Stimulated activated naive CD8-positive, alpha-beta T cell treated with anti-CD3 and anti-CD28 coated beads, Interleukin-15, amount 100 ng/mL, for 72 hours (primary cell): ENCODE data around the gene WDR37.

Experiments used
- ATAC-seq: fragments of 150-1000 bp; cut with Tn5 transposase; 2 replicates; pipeline ENCODE4 v1.10.0; 2021; ENCODE audit warnings: mild to moderate bottlenecking, moderate library complexity
- DNase-seq, 2 donors: peaks; one replicate each; pipeline ENCODE4 v3.0.0; 2021 to 2022
- H3K27ac Mint-ChIP-seq, 2 donors: one replicate each; pipeline ENCODE4 v1.8.0; 2022; ENCODE audit warnings: mild to moderate bottlenecking in 2 of 2, mixed read lengths in 2 of 2, moderate library complexity in 2 of 2
- H3K27me3 Mint-ChIP-seq: one replicate; pipeline ENCODE4 v1.8.0; 2022; ENCODE audit warnings: mixed read lengths
- H3K4me1 Mint-ChIP-seq: one replicate; pipeline ENCODE4 v1.8.0; 2022; ENCODE audit warnings: mild to moderate bottlenecking, mixed read lengths
- H3K4me3 Mint-ChIP-seq, 2 donors: one replicate each; pipeline ENCODE4 v1.8.0; 2022; ENCODE audit warnings: mild to moderate bottlenecking in 2 of 2, mixed read lengths in 2 of 2, moderate library complexity in 1 of 2
- H3K9me3 Mint-ChIP-seq, 2 donors: one replicate each; pipeline ENCODE4 v1.8.0; 2022; ENCODE audit warnings: mixed read lengths in 2 of 2

WDR37 gene

DNA sequence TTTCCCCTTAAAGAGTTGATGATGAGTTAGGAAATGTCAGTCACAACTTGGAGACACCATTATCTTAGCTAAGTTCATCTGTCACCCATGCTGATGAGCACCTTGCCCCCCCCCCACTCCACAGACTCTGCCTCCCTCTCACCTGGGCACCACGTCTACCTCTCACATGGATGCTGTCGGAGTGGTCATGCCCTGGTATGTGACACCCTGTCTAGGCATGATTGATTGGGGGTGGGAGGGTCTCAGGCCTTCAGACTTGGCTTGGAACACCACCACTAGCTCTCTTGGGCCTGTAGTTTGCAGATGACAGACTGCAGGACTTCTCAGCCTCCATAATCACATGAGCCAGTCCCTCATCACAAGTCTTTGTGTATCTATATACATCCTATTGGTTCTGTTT, 78.0 kb downstream of the WDR37 start:
- no peak overlapping the region for H3K4me3 Mint-ChIP-seq
- H3K27ac Mint-ChIP-seq = no peak overlapping the region
- DNase-seq (no peak), ATAC-seq (no peak)
- H3K27me3 Mint-ChIP-seq = no peaks in the 10 kb centered on the region
- H3K4me1 Mint-ChIP-seq = peaks cover 22% of the 10 kb centered on the region
- peaks cover 0 to 20% of the 10 kb centered on the region in 2 donors for H3K9me3 Mint-ChIP-seq

- peaks cover 6% of the 10 kb centered on the region for H3K27me3 Mint-ChIP-seq
Observed at GRCh38 chr10:1136268-1136667, 80.1 kb downstream of the WDR37 start.

DNA sequence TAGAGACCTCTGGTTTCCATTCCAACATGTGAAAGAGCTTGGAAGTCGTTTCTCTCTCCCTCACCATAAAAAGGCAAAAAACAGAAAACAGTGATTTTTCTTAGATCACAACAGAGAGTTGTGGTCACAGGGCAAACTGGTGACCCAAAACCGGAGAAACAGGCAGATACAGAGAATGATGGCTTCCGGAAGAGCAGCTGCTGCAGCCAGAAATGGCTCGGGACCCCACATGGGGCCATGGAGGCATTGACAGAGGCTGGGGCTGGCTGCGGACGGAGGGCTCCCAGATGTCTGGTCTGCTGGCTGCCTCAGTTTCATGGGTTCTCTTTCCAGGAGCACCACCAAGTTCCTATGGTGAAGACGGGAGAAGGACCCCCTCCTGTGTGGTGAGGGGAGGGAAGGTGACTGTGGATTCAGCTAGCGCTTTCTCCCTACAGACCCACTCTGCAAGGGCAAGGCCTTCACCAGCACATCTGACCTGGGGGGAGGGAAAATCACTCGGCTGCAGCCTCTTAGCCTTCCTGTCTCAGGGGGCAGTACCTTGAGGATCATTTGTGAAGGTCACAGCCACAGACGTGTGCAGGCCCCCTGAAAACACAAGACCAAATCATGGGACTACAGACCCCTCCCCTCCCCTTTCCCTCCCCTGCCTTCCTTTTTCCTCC, 81.4 kb downstream of the WDR37 start:
- Mint-ChIP-seq H3K27ac (no peak overlapping the region), H3K27me3 (peaks cover 10% of the 10 kb centered on the region), H3K4me1 (peaks cover 18% of the 10 kb centered on the region), H3K9me3 (peaks cover 0 to 23% of the 10 kb centered on the region in 2 donors), H3K4me3 (no peak overlapping the region)
- ATAC-seq (no peak), DNase-seq (no peak)

More at GRCh38 chr10:1136268-1136667, 80.1 kb downstream of the WDR37 start:
- no peak for DNase-seq
- peaks cover 0 to 23% of the 10 kb centered on the region in 2 donors for H3K9me3 Mint-ChIP-seq
- H3K27ac Mint-ChIP-seq = no peak overlapping the region
- ATAC-seq = no peak
- no peak overlapping the region for H3K4me3 Mint-ChIP-seq
- peaks cover 22% of the 10 kb centered on the region for H3K4me1 Mint-ChIP-seq

DNA sequence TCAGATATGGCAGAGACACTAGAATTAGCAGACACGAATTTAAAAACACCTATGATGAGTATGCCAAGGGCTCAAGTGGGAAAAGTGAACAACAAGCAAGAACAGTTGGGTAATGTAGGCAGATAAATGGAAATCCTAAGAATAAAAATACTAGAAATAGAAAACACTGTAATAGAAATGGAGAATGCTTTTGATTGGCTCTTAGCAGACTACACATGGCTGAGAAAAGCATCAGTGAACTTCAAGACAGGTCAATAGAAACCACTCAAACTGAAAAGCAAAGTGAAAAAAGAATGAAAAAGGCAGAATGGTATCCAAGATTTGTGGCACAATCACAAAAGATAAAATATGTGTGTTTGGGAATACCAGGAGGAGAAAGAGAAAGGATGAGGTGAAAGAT, 82.3 kb downstream of the WDR37 start:
- ATAC-seq (no peak), DNase-seq (no peak)
- H3K27me3 Mint-ChIP-seq = peaks cover 14% of the 10 kb centered on the region
- no peak overlapping the region for H3K4me3 Mint-ChIP-seq
- H3K9me3 Mint-ChIP-seq = peaks cover 0 to 21% of the 10 kb centered on the region in 2 donors
- H3K27ac Mint-ChIP-seq = no peak overlapping the region
- peaks cover 9% of the 10 kb centered on the region for H3K4me1 Mint-ChIP-seq

GRCh38 chr10:1141261-1141660, 85.1 kb downstream of the WDR37 start:
- Mint-ChIP-seq H3K4me3 (no peak overlapping the region), H3K4me1 (no peaks in the 10 kb centered on the region)

DNA sequence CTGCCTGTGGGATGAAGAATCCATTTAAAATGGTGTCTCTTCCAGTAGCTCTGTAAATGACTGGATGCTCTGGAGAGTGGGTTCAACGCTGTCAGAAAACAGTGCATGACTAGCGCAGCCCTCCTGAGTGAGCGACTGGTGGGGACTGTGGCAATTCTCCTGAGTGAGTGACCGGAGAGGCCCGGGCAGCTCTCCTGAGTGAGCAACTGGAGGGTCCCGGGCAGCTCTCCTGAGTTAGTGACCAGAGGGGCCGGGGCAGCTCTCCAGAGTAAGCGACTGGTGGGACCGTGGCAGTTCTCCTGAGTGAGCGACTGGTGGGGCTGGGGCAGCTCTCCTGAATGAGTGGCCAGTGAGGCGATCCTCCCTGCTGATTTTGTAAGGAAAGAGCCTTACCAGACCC, 85.5 kb downstream of the WDR37 start:
- Mint-ChIP-seq H3K27me3 (peaks cover 30% of the 10 kb centered on the region), H3K27ac (no peak overlapping the region), H3K4me3 (no peak overlapping the region), H3K4me1 (no peaks in the 10 kb centered on the region), H3K9me3 (peaks cover 5 to 26% of the 10 kb centered on the region in 2 donors)
- ATAC-seq (no peak), DNase-seq (no peak)

More at GRCh38 chr10:1141261-1141660, 85.1 kb downstream of the WDR37 start:
- ATAC-seq (no peak), DNase-seq (no peak)
- Mint-ChIP-seq H3K27me3 (peaks cover 29% of the 10 kb centered on the region), H3K27ac (no peak overlapping the region), H3K9me3 (peaks cover 5 to 24% of the 10 kb centered on the region in 2 donors)

DNA sequence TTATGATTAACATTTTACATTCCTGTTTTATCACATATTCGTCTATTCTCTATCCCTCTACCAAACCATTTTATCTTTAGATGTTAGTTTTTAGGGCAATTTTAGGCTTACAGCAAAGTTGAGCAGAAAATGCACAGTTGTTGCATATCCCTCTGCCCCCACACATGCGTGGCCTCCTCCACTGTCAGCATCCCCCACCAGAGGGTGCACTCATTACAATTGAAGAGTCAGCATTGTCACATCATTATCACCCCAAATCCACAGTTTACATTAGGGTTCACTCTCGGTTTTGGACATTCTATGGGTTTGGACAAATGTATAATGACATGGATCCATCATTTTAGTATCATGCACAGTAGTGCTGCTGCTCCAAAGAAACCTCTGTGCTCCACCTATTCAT, 86.4 kb downstream of the WDR37 start:
- no peak overlapping the region for H3K27ac Mint-ChIP-seq
- H3K4me1 Mint-ChIP-seq = no peaks in the 10 kb centered on the region
- no peak overlapping the region for H3K4me3 Mint-ChIP-seq
- H3K9me3 Mint-ChIP-seq = peaks cover 10 to 35% of the 10 kb centered on the region in 2 donors
- ATAC-seq (peak; percentile 48), DNase-seq (no peak)
- peaks cover 36% of the 10 kb centered on the region for H3K27me3 Mint-ChIP-seq

DNA sequence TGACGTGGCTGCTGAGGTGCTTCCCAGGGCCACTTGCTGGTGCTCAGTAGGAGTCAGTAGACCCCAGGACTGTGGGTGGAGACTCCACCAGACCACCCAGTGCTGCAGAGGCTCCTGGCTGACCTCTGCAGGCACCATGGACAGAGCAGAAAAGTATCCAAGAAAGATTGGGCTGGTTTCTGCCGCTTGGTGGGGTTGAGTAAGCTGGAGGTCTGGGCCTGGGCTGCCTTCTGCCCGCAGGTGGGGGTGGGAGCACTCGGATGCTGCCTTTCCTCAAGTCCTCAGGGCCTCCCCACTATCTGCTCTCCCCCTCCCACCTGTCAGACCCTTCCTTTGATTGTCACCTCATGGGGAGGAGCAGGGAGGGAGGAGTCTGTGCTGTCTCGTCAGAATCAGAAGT, 91.6 kb downstream of the WDR37 start:
- Mint-ChIP-seq H3K27me3 (peaks cover 26% of the 10 kb centered on the region), H3K4me1 (peaks cover 7% of the 10 kb centered on the region)

GRCh38 chr10:1148855-1149605, 92.8 kb downstream of the WDR37 start:
- DNase-seq (no peak), ATAC-seq (no peak)
- Mint-ChIP-seq H3K27me3 (peaks cover 20% of the 10 kb centered on the region), H3K4me1 (peaks cover 11% of the 10 kb centered on the region), H3K27ac (peak overlapping the region in 1 of 2 donors; percentile 64), H3K4me3 (no peak overlapping the region), H3K9me3 (peaks cover 10 to 17% of the 10 kb centered on the region in 2 donors)

More for the DNA sequence above, 91.6 kb downstream of the WDR37 start:
- ATAC-seq (no peak), DNase-seq (no peak)
- H3K4me3 Mint-ChIP-seq = no peak overlapping the region
- H3K27ac Mint-ChIP-seq = no peak overlapping the region
- H3K9me3 Mint-ChIP-seq = peaks cover 10 to 17% of the 10 kb centered on the region in 2 donors

DNA sequence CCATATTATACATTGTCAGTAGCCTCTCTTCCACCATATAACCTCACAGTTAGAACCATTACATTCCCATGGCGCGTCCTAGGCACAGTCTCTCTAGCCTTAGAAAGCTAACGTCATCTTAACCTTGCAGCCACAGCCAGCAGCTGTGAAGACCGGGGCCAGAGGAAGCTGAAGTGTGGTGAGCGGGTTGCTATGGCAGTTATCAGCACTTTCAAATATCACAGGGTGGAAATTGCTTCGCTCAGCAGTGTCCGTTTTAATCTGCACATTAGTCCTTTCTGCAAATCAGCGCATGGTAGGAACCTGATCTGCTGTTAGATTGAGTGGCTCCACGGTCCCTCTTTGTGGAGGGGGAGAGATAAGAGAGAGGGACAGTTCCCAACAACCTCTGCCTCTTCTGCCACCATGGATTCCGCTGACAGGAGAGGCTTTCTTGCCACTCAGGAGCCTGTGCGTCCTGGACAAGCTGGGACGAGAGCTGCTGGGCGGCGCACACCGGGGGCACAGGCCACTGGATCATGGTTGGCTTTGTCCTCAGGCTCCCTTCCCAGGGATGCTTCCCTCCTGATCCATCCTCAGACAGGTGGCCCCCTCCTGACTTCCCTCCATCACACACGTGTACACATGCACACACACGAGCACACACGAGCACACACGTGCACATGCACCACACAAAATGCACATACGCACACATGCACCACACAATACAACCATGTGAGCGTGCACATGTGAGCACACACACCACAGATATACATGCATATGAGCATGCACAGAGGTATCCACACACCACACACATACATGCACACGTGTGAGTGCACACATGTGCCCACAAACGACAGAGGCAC, 93.8 kb downstream of the WDR37 start:
- ATAC-seq = no peak
- peaks cover 20% of the 10 kb centered on the region for H3K27me3 Mint-ChIP-seq
- no peak overlapping the region for H3K4me3 Mint-ChIP-seq
- peaks cover 13% of the 10 kb centered on the region for H3K4me1 Mint-ChIP-seq
- peaks cover 5 to 17% of the 10 kb centered on the region in 2 donors for H3K9me3 Mint-ChIP-seq
- DNase-seq = no peak
- no peak overlapping the region for H3K27ac Mint-ChIP-seq

- ATAC-seq (no peak), DNase-seq (no peak)
- Mint-ChIP-seq H3K4me3 (no peak overlapping the region), H3K27me3 (peaks cover 20% of the 10 kb centered on the region), H3K9me3 (peaks cover 5 to 17% of the 10 kb centered on the region in 2 donors), H3K27ac (no peak overlapping the region), H3K4me1 (peaks cover 13% of the 10 kb centered on the region)
Observed at GRCh38 chr10:1150638-1150955, 94.4 kb downstream of the WDR37 start.

DNA sequence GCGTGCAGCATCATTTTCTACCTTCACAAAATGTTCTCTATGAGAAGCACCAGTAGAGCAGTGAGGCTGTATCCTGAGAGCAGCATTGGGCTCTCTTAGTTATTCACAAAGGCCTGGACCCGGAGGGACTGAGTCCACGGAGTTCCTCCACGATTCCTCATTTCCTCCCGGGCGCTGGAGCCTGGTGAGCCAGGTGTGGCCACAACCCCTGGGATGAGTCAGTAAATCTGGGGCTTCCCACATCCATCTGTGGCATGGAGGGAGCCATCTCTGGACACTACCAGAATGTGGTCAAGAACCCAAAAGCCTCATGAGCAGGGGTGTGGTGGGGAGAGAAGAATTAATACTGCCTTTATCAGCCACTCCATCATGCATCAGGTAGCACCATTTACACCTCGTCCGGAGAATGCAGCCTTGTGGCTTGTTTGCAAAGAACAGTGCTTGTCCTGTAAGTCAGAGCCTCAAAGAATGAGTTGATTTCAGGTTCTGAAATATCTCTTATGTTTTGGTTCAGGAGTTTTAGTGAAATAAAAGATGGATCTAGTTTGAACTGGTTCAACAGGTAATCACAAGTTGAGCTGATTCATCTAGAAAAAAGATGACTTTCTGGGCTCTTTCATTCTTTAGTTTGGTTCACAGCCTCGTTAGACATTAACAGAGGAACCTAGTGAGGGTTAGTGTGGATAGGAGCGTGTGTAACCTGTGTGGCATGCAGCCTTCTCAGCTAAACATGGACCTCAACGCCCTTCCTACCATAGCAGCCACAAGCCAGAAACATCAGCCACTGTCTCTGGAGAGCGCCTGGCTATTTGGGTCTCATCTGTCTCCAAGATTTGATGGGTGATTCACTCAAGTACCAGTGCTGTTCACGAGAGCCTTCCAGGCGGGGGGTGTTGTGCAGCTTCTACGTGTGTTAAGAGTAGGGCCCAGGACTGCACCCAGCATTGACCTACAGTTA, 95.2 kb downstream of the WDR37 start:
- DNase-seq (no peak), ATAC-seq (no peak)
- Mint-ChIP-seq H3K27me3 (peaks cover 13% of the 10 kb centered on the region), H3K9me3 (peaks cover 5 to 10% of the 10 kb centered on the region in 2 donors), H3K4me3 (no peak overlapping the region), H3K27ac (no peak overlapping the region), H3K4me1 (peaks cover 13% of the 10 kb centered on the region)

GRCh38 chr10:1152386-1153250, 96.4 kb downstream of the WDR37 start:
- H3K9me3 Mint-ChIP-seq = no peaks in the 10 kb centered on the region
- ATAC-seq (no peak), DNase-seq (no peak)
- peaks cover 17% of the 10 kb centered on the region for H3K27me3 Mint-ChIP-seq
- peaks cover 13% of the 10 kb centered on the region for H3K4me1 Mint-ChIP-seq
- H3K4me3 Mint-ChIP-seq = no peak overlapping the region
- no peak overlapping the region for H3K27ac Mint-ChIP-seq

GRCh38 chr10:1153251-1153763, 97.1 kb downstream of the WDR37 start:
- ATAC-seq (no peak), DNase-seq (no peak)
- no peak overlapping the region for H3K4me3 Mint-ChIP-seq

More at GRCh38 chr10:1153251-1153763, 97.1 kb downstream of the WDR37 start:
- peaks cover 13% of the 10 kb centered on the region for H3K4me1 Mint-ChIP-seq
- H3K27me3 Mint-ChIP-seq = peaks cover 18% of the 10 kb centered on the region
- H3K9me3 Mint-ChIP-seq = no peaks in the 10 kb centered on the region
- H3K27ac Mint-ChIP-seq = no peak overlapping the region
